WI38 (cell line): Measurements from ENCODE around the gene PRR14.

Experiments used
- H3K4me3 ChIP-seq: 2 replicates; pipeline ENCODE4 v1.5.1; 2011; ENCODE audit warnings: low read depth, mild to moderate bottlenecking, control low read depth, low read length
- CTCF ChIP-seq: IDR thresholded peaks from 2 replicates; pipeline ENCODE4 v1.5.1; 2012; ENCODE audit warnings: low read depth, mild to moderate bottlenecking, control low read depth, low read length

PRR14 gene

GRCh38 chr16:30656974-30657865 lies 6.5 kb downstream of the PRR14 start:
- H3K4me3 ChIP-seq: peak overlapping the region; percentile 58
- no peak for TF ChIP-seq CTCF

GRCh38 chr16:30657866-30658730 lies 7.3 kb downstream of the PRR14 start, which contains the start of gene FBRS:
Gene FBRS (plus strand): TSS chr16:30658431. CDS start chr16:30659519, 1,088 bp downstream.
- H3K4me3 ChIP-seq: peak within 1 kb of the TSS; percentile 87
- TF ChIP-seq CTCF: peak; percentile 64

GRCh38 chr16:30658731-30659506 lies 8.2 kb downstream of the PRR14 start:
- no peak for TF ChIP-seq CTCF
- H3K4me3 ChIP-seq: peak overlapping the region; percentile 87

- TF ChIP-seq CTCF: no peak
- H3K4me3 ChIP-seq: peak overlapping the region; percentile 87
Observed at GRCh38 chr16:30659507-30660423, 9.0 kb downstream of the PRR14 start.

- no peak for TF ChIP-seq CTCF
- peak overlapping the region; percentile 87 for H3K4me3 ChIP-seq
Observed at GRCh38 chr16:30660424-30661261, 9.9 kb downstream of the PRR14 start.
